Stomach (tissue), 4 donors: ENCODE measurements around the gene ABCB9.

ENCODE experiments used
- CTCF ChIP-seq, 7 experiments: fragments of 450-650 bp in 4 of 7; fragments of 200-600 bp in 3 of 7; sonication (generic) in 3 of 7; IDR thresholded peaks; one replicate each; pipeline ENCODE4 v1.5.1; 2016 to 2019; ENCODE audit warnings: antibody characterized with exemption in 7 of 7, control low read depth in 2 of 7, mild to moderate bottlenecking in 1 of 7
- EP300 ChIP-seq: sonication (generic); formaldehyde crosslinking; IDR thresholded peaks from one replicate; pipeline ENCODE4 v1.6.1; 2017; ENCODE audit warnings: antibody characterized with exemption
- POLR2A ChIP-seq, 4 donors: fragments of 450-650 bp; IDR thresholded peaks; one replicate each; pipeline ENCODE4 v1.6.1; 2016; ENCODE audit warnings: antibody characterized with exemption in 4 of 4, control low read depth in 2 of 4, mild to moderate bottlenecking in 1 of 4, moderate library complexity in 1 of 4
- POLR2AphosphoS5 ChIP-seq, 3 donors: sonication (generic); formaldehyde crosslinking; IDR thresholded peaks; one replicate each; pipeline ENCODE4 v1.6.1; 2016; ENCODE audit warnings: antibody characterized with exemption in 3 of 3

GRCh38 chr12:122896662-122897061 lies 69.6 kb downstream of the ABCB9 start:
- TF ChIP-seq POLR2A (IDR thresholded peaks at IDR 0.05) (no peak), CTCF (IDR thresholded peaks at IDR 0.05) (no peak), POLR2AphosphoS5 (IDR thresholded peaks at IDR 0.05) (no peak), EP300 (no peak)
